Heart right ventricle (tissue), 16 donors: ENCODE results near the gene DGKD. TPM values are rescaled to one million over a fixed set of nuclear protein-coding genes. Genes with fewer than 3 reads are reported as not detected.

Source experiments
- ATAC-seq, 8 donors: fragments of 200-7000 bp; cut with Tn5 transposase; one replicate each; pipeline ENCODE4 v1.9.1; 2020; ENCODE audit warnings: mild to moderate bottlenecking in 8 of 8, moderate library complexity in 8 of 8, moderate number of reproducible peaks in 1 of 8
- DNase-seq, 2 donors: peaks; one replicate each; pipeline ENCODE4 v3.0.0-alpha.2; 2020
- H3K27ac ChIP-seq, 10 donors: fragments of 200-600 bp; sonication (generic) in 2 of 10; one replicate each; pipeline versions ENCODE4 v1.5.0 to v1.8.0; 2020 to 2022; ENCODE audit warnings: mild to moderate bottlenecking in 3 of 10
- H3K27me3 ChIP-seq, 7 donors: fragments of 200-600 bp; one replicate each; pipeline ENCODE4 v1.8.0; 2021 to 2022; ENCODE audit warnings: mild to moderate bottlenecking in 2 of 7
- H3K36me3 ChIP-seq, 9 donors: fragments of 200-600 bp; sonication (generic) in 1 of 9; one replicate each; pipeline versions ENCODE4 v1.5.0 to v1.8.0; 2020 to 2022; ENCODE audit warnings: mild to moderate bottlenecking in 2 of 9
- H3K4me1 ChIP-seq, 9 donors: fragments of 200-600 bp; sonication (generic) in 1 of 9; one replicate each; pipeline versions ENCODE4 v1.5.0 to v1.8.0; 2020 to 2022; ENCODE audit warnings: mild to moderate bottlenecking in 4 of 9
- H3K4me3 ChIP-seq, 10 donors: fragments of 200-600 bp; sonication (generic) in 2 of 10; one replicate each; pipeline versions ENCODE4 v1.5.0 to v1.8.0; 2020 to 2022; ENCODE audit warnings: mild to moderate bottlenecking in 7 of 10, moderate library complexity in 2 of 10
- H3K9me3 ChIP-seq, 11 donors: fragments of 200-600 bp in 10 of 11; sonication (generic) in 2 of 11; one replicate each; pipeline versions ENCODE4 v1.5.0 to v1.8.0; 2013 to 2022; ENCODE audit warnings: mild to moderate bottlenecking in 2 of 11, control low read depth in 1 of 11, moderate library complexity in 1 of 11
- CTCF ChIP-seq, 9 donors: fragments of 200-600 bp; sonication (generic) in 2 of 9; IDR thresholded peaks; one replicate each; pipeline versions ENCODE4 v1.5.0 to v1.8.0; 2021 to 2022; ENCODE audit warnings: antibody characterized with exemption in 9 of 9, mild to moderate bottlenecking in 5 of 9, moderate library complexity in 1 of 9
- WGBS, 2 donors: extraction: QIAGEN DNeasy Blood & Tissue Kit; methylation state at CpG; one replicate each; pipeline ENCODE4 v1.1.7; 2013; ENCODE audit warnings: inconsistent platforms in 1 of 2; 5-methylcytosine and 5-hydroxymethylcytosine counted together
- intact Hi-C, 10 donors: fragments of 100-400 bp; cut with DNase I; formaldehyde crosslinking; loops; one replicate each; pipeline versions ENCODE4 v1.11.1 to v1.14.2; 2022
- polyA plus RNA-seq, 2 donors: library from polyadenylated mRNA; stranded (reverse); fragments of 200-250 nt; gene quantifications; one replicate each; pipeline ENCODE4 v1.2.3, GENCODE V29; 2013
- total RNA-seq, 10 donors: library from RNA; stranded (reverse); fragmentation: NEBNext Ultra II Directional in 3 of 10; extraction: Animal tissue kit (Norgen Biotek cat#: 25700) in 3 of 10; gene quantifications; one replicate each; pipeline versions ENCODE4 v1.2.1 to v1.2.4, GENCODE V29; 2021 to 2023
- donor health status: Arrhythmogenic right ventricular cardiomyopathy.
- donor health status: ischemic (EF 13 %, LVEDD 7.1; RV severe dilation, severe dysfunction).
- donor health status: healthy with polysubstance abuse.
- donor health status: DM: no; HTN: yes; CAD: no.
- donor health status: DM: no; HTN: no; CAD: no.
- donor health status: ischemic (EF 25% LVEDD 6.9; RV normal size, moderate dysfunction).
- donor health status: ischemic (EF 25% LVEDD 5.7; RV mildly dilated, moderate dysfunction).
- donor health status: healthy.
- donor health status: DM: yes; HTN: yes; CAD: no.
- donor health status: Ischemic cardiomyopathy.
- donor health status: ischemic (EF 35%, LVEDD 5.7; RV mildly dilated, moderate dysfunction).
- donor health status: nonischemic (EF 11% LVEDD 7.7; RV severe dilation, severe dysfunction).
- donor health status: DM: yes; HTN: yes; CAD: no.
- donor health status: PGD.
- donor health status: ischemic (EF 29% LVEDD 5.4; RV normal size, mild dysfunction).
- donor health status: nonischemic (EF 23%, LVEDD 6.1; RV moderate dilation, normal function).

The DGKD gene
- total and polyA plus RNA-seq, 12 donors, result 26.8 to 79.5 (median 44.7) TPM

- peaks cover 0 to 3% (median 0%) of the 10 kb centered on the region in 11 donors for H3K9me3 ChIP-seq
- no peak overlapping the region for H3K27ac ChIP-seq
- no peak for TF ChIP-seq CTCF (IDR thresholded peaks at IDR 0.05)
- 68 to 81% methylated on average over 10 of the region's 10 CpGs for WGBS, 2 donors
- peaks cover 0 to 16% (median 8%) of the 10 kb centered on the region in 9 donors for H3K4me1 ChIP-seq
- DNase-seq, result no peak
- H3K27me3 ChIP-seq, result no peaks in the 10 kb centered on the region
- H3K4me3 ChIP-seq, result no peak overlapping the region
- ATAC-seq, result no peak
- peaks cover 0 to 28% (median 0%) of the 10 kb centered on the region in 9 donors for H3K36me3 ChIP-seq
- intact Hi-C loops, result no loop called here
Observed at GRCh38 chr2:233375490-233376314, 21.4 kb downstream of the DGKD start.

GRCh38 chr2:233379034-233379433, 24.7 kb downstream of the DGKD start:
- peaks cover 0 to 13% (median 0%) of the 10 kb centered on the region in 9 donors for H3K36me3 ChIP-seq
- peaks cover 0 to 16% (median 0%) of the 10 kb centered on the region in 9 donors for H3K4me1 ChIP-seq
- no peak for ATAC-seq
- no peak overlapping the region for H3K4me3 ChIP-seq
- H3K27me3 ChIP-seq, result no peaks in the 10 kb centered on the region
- WGBS, 2 donors, result 93% methylated on average over 6 of the region's 6 CpGs
- intact Hi-C loops, result no loop called here
- no peak overlapping the region for H3K27ac ChIP-seq
- H3K9me3 ChIP-seq, result no peaks in the 10 kb centered on the region
- no peak for DNase-seq
- TF ChIP-seq CTCF (IDR thresholded peaks at IDR 0.05), result no peak

GRCh38 chr2:233379441-233379840, 25.1 kb downstream of the DGKD start:
- Histone ChIP-seq H3K36me3 (peaks cover 0 to 13% (median 0%) of the 10 kb centered on the region in 9 donors), H3K9me3 (no peaks in the 10 kb centered on the region), H3K27me3 (no peaks in the 10 kb centered on the region), H3K4me1 (peaks cover 0 to 20% (median 3%) of the 10 kb centered on the region in 9 donors), H3K27ac (no peak overlapping the region), H3K4me3 (no peak overlapping the region)
- no peak for TF ChIP-seq CTCF (IDR thresholded peaks at IDR 0.05)
- 55 to 60% methylated on average over 1 of the region's 1 CpG for WGBS, 2 donors
- no peak for DNase-seq
- no peak for ATAC-seq
- intact Hi-C loops, result no loop called here

GRCh38 chr2:233380132-233380895, 26.0 kb downstream of the DGKD start:
- no peak overlapping the region for H3K4me3 ChIP-seq
- no peak for TF ChIP-seq CTCF (IDR thresholded peaks at IDR 0.05)
- ATAC-seq (peak in 2 of 8 donors; percentile 15 to 22), DNase-seq (no peak)
- intact Hi-C loops, result no loop called here
- 78 to 88% methylated on average over 13 of the region's 13 CpGs for WGBS, 2 donors
- H3K27me3 ChIP-seq, result no peaks in the 10 kb centered on the region
- H3K4me1 ChIP-seq, result peaks cover 5 to 29% (median 11%) of the 10 kb centered on the region in 9 donors
- no peak overlapping the region for H3K27ac ChIP-seq
- peaks cover 0 to 13% (median 0%) of the 10 kb centered on the region in 9 donors for H3K36me3 ChIP-seq
- no peaks in the 10 kb centered on the region for H3K9me3 ChIP-seq
